NCI-H2107 (cell line): Measurements from ENCODE around the gene DUSP12.
A peak's percentile ranks its signal among the peaks of the same experiment; 100 is the strongest.
"Not testable (repeated sequence)": the region's sequence is repeated elsewhere in the genome, so short reads cannot be mapped to it uniquely, and the experiment has no call there.

Experiments
- DNase-seq: peaks from one replicate; lab custom pipeline; 2025; lab: John Stamatoyannopoulos, UW

The DUSP12 gene

GRCh38 chr1:161727256-161727924, 22.2 kb upstream of the DUSP12 start:
- DNase-seq = no peak

GRCh38 chr1:161728376-161729226, 21.0 kb upstream of the DUSP12 start:
- no peak for DNase-seq

- no peak for DNase-seq
These were observed 19.5 kb upstream of the DUSP12 start for GRCh38 chr1:161730050-161730564.

GRCh38 chr1:161731241-161731640, 18.3 kb upstream of the DUSP12 start:
- DNase-seq = no peak

DNA sequence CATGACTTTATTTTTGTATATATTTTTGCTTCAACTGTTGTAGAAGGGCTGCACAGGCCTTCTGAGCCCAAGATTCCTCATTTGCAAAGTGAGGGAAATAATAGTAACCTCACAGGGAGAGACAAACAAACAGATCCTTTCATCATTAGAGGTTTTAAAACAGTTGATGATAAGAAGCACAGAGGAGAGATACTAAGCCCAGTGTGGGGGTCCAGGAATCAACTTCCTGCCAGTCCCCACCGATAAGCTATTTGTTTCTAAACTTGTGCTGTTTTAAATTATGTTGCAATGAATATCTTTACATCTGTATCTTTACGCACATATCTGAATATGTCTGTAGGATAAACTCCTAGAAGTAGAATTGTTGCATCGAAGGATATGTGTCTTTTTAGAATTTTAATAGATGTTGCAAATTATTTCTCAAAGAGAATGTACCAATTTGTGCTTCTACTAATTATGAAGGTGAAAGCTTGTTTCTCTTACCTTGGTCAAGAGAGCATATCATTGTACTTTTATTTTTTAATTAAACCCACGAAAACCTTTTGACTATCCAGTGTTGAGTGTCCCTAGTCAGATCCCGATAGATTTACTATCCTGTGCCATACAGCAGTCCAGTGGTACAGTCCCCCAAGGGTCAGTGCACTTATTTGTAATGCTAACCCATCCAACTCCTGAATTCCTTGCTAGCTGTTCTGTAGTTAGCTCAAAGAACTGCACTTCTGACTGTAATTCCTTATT, 17.4 kb upstream of the DUSP12 start:
- no peak for DNase-seq

GRCh38 chr1:161733526-161733925, 16.1 kb upstream of the DUSP12 start:
- DNase-seq = no peak

GRCh38 chr1:161735837-161736236, 13.7 kb upstream of the DUSP12 start:
- no peak for DNase-seq

GRCh38 chr1:161736335-161736969, 13.1 kb upstream of the DUSP12 start:
- no peak for DNase-seq

- DNase-seq = peak; percentile 35
These were observed 12.0 kb upstream of the DUSP12 start for GRCh38 chr1:161737625-161738024.

DNA sequence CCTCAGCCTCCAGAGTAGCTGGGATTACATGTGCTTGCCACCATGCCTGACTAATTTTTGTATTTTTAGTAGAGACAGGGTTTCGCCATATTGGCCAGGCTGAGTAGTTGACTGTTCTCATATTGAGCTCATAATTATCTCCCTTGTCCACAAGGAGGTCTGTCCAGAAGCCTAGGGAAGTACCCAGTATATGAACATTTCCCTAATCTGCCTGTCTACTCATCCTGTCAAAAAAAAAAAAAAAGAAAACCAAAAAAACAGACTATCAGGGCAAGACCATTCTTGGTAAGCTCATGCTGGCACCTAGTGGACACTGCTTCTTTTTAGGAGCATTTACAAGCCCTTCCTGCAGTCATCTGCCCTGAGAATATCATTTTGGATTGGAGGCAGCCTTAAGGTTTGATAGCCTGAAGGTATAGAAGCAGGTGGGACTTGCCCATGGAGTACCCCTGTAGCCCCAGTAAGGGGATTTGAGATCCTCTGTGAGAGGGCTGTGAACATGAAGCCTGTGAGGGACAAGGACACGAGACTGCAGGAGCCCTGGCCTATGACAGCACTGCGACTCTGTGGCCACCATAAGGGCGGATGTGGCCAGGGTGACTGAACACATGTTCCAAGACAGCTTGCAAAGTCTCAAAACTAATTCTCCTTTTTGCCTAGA, 10.8 kb upstream of the DUSP12 start:
- no peak for DNase-seq

DNA sequence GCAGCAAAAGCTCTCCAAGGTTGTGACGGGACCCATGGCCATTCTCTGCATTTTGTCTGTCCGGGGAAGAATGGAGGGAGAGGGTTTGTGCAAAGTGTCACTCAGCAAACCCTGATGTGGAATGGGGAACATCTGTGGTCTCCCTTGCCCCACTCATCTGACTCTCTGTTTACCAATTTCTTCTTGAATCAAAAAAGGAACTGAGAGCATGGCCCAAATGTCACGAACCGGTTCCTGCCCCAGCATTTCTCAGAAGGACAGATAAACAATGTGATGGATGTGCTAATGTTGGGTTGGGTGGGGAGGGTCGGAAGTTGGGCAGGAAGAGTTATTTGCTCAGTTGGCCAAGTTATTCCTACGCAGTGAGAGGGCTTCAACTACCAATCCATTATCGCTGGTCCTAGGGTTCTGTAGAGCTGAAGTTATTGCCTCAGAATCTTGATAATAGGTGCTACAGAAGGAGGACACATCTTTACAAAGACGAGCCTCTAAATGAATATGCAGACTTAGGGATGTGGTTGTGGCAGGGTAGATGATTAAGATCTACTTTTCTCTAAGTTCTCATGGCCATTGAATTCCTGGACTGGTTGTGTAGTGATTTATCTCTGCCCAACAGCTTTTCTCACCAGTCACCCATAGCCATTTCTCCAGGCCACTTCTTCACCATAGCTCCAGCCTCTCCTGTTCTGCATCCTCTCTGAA, 9.6 kb upstream of the DUSP12 start:
- DNase-seq = no peak

DNA sequence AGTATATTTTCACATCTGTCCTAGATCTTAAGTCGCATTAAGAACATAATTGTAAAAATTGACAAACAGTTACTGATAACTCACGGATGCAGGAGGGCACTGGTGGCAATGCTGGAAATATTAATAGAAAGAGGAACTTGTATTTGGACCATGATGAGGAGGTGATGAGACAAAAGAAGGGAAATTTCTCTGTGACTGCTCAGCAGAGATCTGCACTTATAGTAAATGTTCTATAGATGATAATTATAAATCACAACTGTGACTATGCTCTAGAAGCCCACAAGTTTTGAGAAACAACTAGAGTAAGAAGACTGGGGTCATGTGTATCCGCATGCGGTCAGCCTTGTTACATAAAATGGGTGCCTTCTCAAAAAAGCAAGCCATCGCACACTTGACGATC, 8.7 kb upstream of the DUSP12 start:
- DNase-seq = no peak

GRCh38 chr1:161743231-161743630, 6.4 kb upstream of the DUSP12 start:
- no peak for DNase-seq

GRCh38 chr1:161747801-161748200, 1.8 kb upstream of the DUSP12 start:
- no peak for DNase-seq

DNA sequence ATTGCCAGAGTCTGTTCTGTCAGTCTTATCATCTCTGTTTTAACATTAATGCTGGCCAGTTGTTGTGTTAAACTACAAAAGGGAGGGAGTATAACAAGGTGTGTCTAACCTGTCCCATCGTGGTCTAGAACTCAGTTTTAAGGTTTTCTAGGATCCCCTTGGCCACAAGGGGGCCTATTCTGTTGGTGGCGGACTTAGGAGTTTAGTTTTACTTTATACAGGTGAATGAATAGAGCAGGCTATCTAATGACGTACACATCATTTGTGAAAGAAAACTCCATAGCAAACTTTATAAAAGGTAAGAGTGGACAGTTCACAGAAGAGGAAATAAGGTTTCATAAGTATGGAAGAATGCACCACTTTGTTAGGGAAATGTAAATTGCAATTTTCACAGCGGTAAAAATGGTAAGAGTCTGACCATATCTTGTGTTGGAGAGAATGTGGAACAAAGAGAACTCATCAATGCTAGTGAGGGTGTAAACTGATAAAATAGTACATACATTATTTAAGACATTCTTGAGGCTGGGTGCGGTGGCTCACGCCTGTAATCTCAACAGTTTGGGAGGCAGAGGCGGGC, 14.0 kb downstream of the DUSP12 start:
- DNase-seq = no peak

- DNase-seq = peak; percentile 91
These were observed 16.8 kb downstream of the DUSP12 start, which contains the start of gene ATF6 for GRCh38 chr1:161766102-161766981. Gene ATF6 (plus strand): TSS chr1:161766320. CDS start chr1:161766361, 41 bp downstream.

DNA sequence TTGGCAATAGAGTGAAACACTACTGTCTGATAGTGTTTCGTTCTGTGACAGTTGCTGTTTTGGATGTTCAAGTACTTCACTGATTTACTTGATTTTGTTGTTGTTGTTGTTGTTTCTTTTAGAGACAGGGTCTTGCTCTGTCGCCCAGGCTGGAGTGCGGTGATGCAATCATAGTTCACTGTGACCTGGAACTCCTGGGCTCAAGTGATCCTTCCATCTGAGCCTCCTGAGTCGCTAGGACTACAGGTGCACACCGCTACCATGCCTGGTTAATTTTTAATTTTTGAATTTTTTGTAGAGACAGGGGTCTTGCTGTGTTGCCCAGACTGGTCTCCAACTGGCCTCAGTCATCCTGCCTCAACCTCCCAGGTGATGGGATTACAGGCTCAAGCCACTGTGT, 18.9 kb downstream of the DUSP12 start:
- DNase-seq = no peak

DNA sequence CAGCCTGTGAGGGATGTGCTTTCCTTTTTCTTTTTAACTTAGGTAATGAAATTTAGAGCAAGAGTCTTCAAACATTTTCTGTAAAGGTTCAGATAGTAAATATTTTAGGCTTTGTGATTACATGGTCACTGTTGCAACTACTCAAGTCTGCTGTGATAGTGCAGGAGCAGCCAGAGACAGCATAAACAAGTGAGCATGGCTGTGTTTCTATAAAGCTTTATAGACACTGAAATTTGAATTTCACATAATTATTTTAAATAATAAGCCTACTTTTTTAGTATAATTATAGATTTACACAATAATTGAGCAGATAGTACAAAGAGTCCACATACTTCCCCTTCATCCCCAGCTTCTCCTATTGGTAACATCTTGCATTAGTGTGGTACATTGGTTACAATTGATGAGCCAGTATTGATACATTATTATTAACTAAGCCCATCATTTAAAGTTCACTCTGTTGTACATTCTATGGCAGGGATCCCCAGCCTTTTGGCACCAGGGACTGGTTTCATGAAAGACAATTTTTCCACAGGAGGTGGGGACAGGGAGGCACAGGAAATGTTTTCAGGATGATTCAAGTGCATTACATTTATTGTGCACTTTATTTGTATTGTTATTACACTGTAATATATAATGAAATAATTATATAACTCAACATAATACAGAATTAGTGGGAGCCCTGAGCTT, 19.5 kb downstream of the DUSP12 start:
- DNase-seq = no peak

GRCh38 chr1:161769673-161770045, 20.1 kb downstream of the DUSP12 start:
- not testable (repeated sequence) for DNase-seq
